Naive thymus-derived CD4-positive, alpha-beta T cell (primary cell): ENCODE results near the gene ATRAID. TPM values are rescaled to one million over a fixed set of nuclear protein-coding genes. Genes with fewer than 3 reads are reported as not detected.

Experiments used
- ATAC-seq: fragments of 150-1000 bp; cut with Tn5 transposase; 2 replicates; pipeline ENCODE4 v1.10.0; 2021; ENCODE audit warnings: mild to moderate bottlenecking, moderate library complexity
- CTCF ChIA-PET: fragments of 350-600 bp; sonication (Branson Sonifier 250); formaldehyde crosslinking; loops from one replicate; lab custom pipeline; 2021; ENCODE audit warnings: antibody characterized with exemption; lab: Charles Lee
- POLR2A ChIA-PET: fragments of 350-600 bp; sonication (Branson Sonifier 250); formaldehyde crosslinking; loops from one replicate; lab custom pipeline; 2021; ENCODE audit warnings: antibody characterized with exemption, inconsistent platforms; lab: Charles Lee
- DNase-seq, 9 donors: peaks; one replicate each; pipeline versions ENCODE4 v3.0.0 to v3.0.0-alpha.2; 2020 to 2022; ENCODE audit warnings: mixed read lengths in 1 of 9
- H3K27ac ChIP-seq: one replicate; pipeline ENCODE4 v1.7.0; 2013; ENCODE audit warnings: mild to moderate bottlenecking, low read depth, low read length, moderate library complexity
- H3K27me3 ChIP-seq, 2 donors: one replicate each; pipeline ENCODE4 v1.7.0; 2013; ENCODE audit warnings: low read length in 2 of 2, mild to moderate bottlenecking in 2 of 2, moderate library complexity in 2 of 2; ENCODE audit not compliant: control insufficient read depth in 2 of 2, insufficient read depth in 2 of 2
- H3K36me3 ChIP-seq, 3 experiments: 1 replicate in 2 of 3; 2 replicates in 1 of 3; pipeline ENCODE4 v1.7.0; 2013; ENCODE audit warnings: low read length in 3 of 3, mild to moderate bottlenecking in 3 of 3, moderate library complexity in 1 of 3; ENCODE audit not compliant: insufficient read depth in 3 of 3, control insufficient read depth in 2 of 3
- H3K4me1 ChIP-seq, 2 donors: one replicate each; pipeline ENCODE4 v1.7.0; 2013; ENCODE audit warnings: low read length in 2 of 2, mild to moderate bottlenecking in 2 of 2, moderate library complexity in 1 of 2; ENCODE audit not compliant: control insufficient read depth in 2 of 2, insufficient read depth in 2 of 2
- H3K4me3 ChIP-seq: 2 replicates; pipeline ENCODE4 v1.7.0; 2013; ENCODE audit warnings: mild to moderate bottlenecking, low read length
- H3K9me3 ChIP-seq, 3 experiments: 1 replicate in 2 of 3; 2 replicates in 1 of 3; pipeline ENCODE4 v1.7.0; 2013; ENCODE audit warnings: low read length in 3 of 3; ENCODE audit not compliant: control insufficient read depth in 2 of 3
- H3K27ac Mint-ChIP-seq, 9 donors: one replicate each; pipeline ENCODE4 v1.8.0; 2020 to 2022; ENCODE audit warnings: mixed read lengths in 9 of 9, mild to moderate bottlenecking in 8 of 9, moderate library complexity in 5 of 9, inconsistent platforms in 2 of 9
- H3K27me3 Mint-ChIP-seq, 5 donors: one replicate each; pipeline ENCODE4 v1.8.0; 2021 to 2022; ENCODE audit warnings: mixed read lengths in 5 of 5, mild to moderate bottlenecking in 1 of 5
- H3K36me3 Mint-ChIP-seq, 5 donors: one replicate each; pipeline ENCODE4 v1.8.0; 2020 to 2022; ENCODE audit warnings: mixed read lengths in 5 of 5, mild to moderate bottlenecking in 3 of 5, inconsistent platforms in 1 of 5
- H3K4me1 Mint-ChIP-seq, 7 donors: one replicate each; pipeline ENCODE4 v1.8.0; 2020 to 2022; ENCODE audit warnings: mixed read lengths in 7 of 7, mild to moderate bottlenecking in 3 of 7, inconsistent platforms in 1 of 7
- H3K4me3 Mint-ChIP-seq, 10 donors: one replicate each; pipeline ENCODE4 v1.8.0; 2020 to 2022; ENCODE audit warnings: mild to moderate bottlenecking in 10 of 10, mixed read lengths in 10 of 10, moderate library complexity in 6 of 10, inconsistent platforms in 2 of 10
- H3K9me3 Mint-ChIP-seq, 11 donors: one replicate each; pipeline ENCODE4 v1.8.0; 2020 to 2022; ENCODE audit warnings: mixed read lengths in 11 of 11, mild to moderate bottlenecking in 4 of 11, inconsistent platforms in 1 of 11, moderate library complexity in 1 of 11
- intact Hi-C, 2 donors: fragments of 100-400 bp; cut with micrococcal nuclease; formaldehyde crosslinking; loops; one replicate each; pipeline ENCODE4 v1.15.1; 2023
- polyA plus RNA-seq, 2 donors: library from polyadenylated mRNA; unstranded; fragments of 300-500 nt; fragmentation: Illumina TruSeq; gene quantifications; one replicate each; pipeline ENCODE4 v1.2.3, GENCODE V29; 2021
- total RNA-seq, 6 experiments: library from RNA in 5 of 6; stranded (reverse) in 5 of 6; gene quantifications; 1 replicate in 5 of 6; 2 replicates in 1 of 6; pipeline ENCODE4 v1.2.3 and lab custom pipeline; 2021 to 2026

ATRAID gene
- total and polyA plus RNA-seq, 7 experiments from 2014 or later = 71.0 to 391 (median 102) TPM

- Histone ChIP-seq H3K4me3 (peak within 1 kb of the TSS; percentile 68), H3K27ac (peak within 1 kb of the TSS; percentile 85), H3K9me3 (no peaks in the 10 kb centered on the region), H3K36me3 (peaks cover 0 to 16% (median 3%) of the 10 kb centered on the region in 3 experiments), H3K4me1 (peaks cover 19 to 24% of the 10 kb centered on the region in 2 donors), H3K27me3 (no peaks in the 10 kb centered on the region)
- DNase-seq = peak; percentile 71 to 90 (median 80)
- H3K4me1 Mint-ChIP-seq = peaks cover 26 to 52% (median 45%) of the 10 kb centered on the region in 7 donors
- POLR2A ChIA-PET = interaction anchor here (0.6 to 1.2 kb wide), 2 partner anchors 94 to 131 kb away, joined by 3 read pairs; partner anchors contain the start of gene ABHD1
- H3K9me3 Mint-ChIP-seq = peaks cover 0 to 1% (median 0%) of the 10 kb centered on the region in 11 donors
- no peaks in the 10 kb centered on the region for H3K27me3 Mint-ChIP-seq
- intact Hi-C loops = loop anchor here (1.0 to 10.0 kb wide), 14 partner anchors 45 to 870 kb away; partner anchors contain the start of genes EIF2B4 (in 2 of the 2), KHK (in 2 of the 2), MPV17 (in 2 of the 2) and SNX17 (in 2 of the 2)
- CTCF ChIA-PET = interaction anchor here (0.7 kb wide), 2 partner anchors 26 to 882 kb away, joined by 3 to 5 read pairs; no protein-coding TSS in a partner anchor
- peaks cover 3 to 33% (median 23%) of the 10 kb centered on the region in 5 donors for H3K36me3 Mint-ChIP-seq
- peak within 1 kb of the TSS; percentile 90 to 98 (median 96) for H3K4me3 Mint-ChIP-seq
- peak; percentile 87 for ATAC-seq
- H3K27ac Mint-ChIP-seq = peak within 1 kb of the TSS; percentile 86 to 96 (median 94)
Measured at GRCh38 chr2:27217173-27218121, 5.6 kb downstream of the ATRAID start, which contains the start of gene CAD. Gene CAD, plus strand, starts transcription at chr2:27217369. Its CDS starts 183 bp downstream, at chr2:27217552.

- intact Hi-C loops = loop anchor here (5.0 to 10.0 kb wide), 6 partner anchors 154 to 871 kb away; partner anchors contain the start of genes ADGRF3 (in 1 of the 2), BABAM2 (in 1 of the 2), CENPA (in 1 of the 2) and EIF2B4 (in 1 of the 2)
- Histone ChIP-seq H3K27me3 (no peaks in the 10 kb centered on the region), H3K36me3 (peaks cover under 1 to 27% (median 8%) of the 10 kb centered on the region in 3 experiments), H3K4me3 (no peak overlapping the region), H3K27ac (no peak overlapping the region), H3K9me3 (no peaks in the 10 kb centered on the region), H3K4me1 (peaks cover 10 to 16% of the 10 kb centered on the region in 2 donors)
- ATAC-seq (no peak), DNase-seq (no peak)
- H3K4me3 Mint-ChIP-seq = peak overlapping the region; percentile 25 to 98 (median 95)
- peaks cover 22 to 40% (median 35%) of the 10 kb centered on the region in 7 donors for H3K4me1 Mint-ChIP-seq
- H3K27ac Mint-ChIP-seq = peak overlapping the region in 6 of 9 donors; percentile 2 to 96 (median 90)
- POLR2A ChIA-PET = interaction anchor here (0.6 to 1.2 kb wide), 2 partner anchors 95 to 105 kb away, joined by 3 read pairs; partner anchors contain the start of gene ABHD1
- CTCF ChIA-PET = no interaction called here
- H3K36me3 Mint-ChIP-seq = peaks cover 0 to 39% (median 22%) of the 10 kb centered on the region in 5 donors
- no peaks in the 10 kb centered on the region for H3K27me3 Mint-ChIP-seq
- peaks cover 0 to 1% (median 0%) of the 10 kb centered on the region in 11 donors for H3K9me3 Mint-ChIP-seq
Measured at GRCh38 chr2:27218614-27219013, 6.8 kb downstream of the ATRAID start.

GRCh38 chr2:27219091-27219490 lies 7.2 kb downstream of the ATRAID start:
- H3K4me1 ChIP-seq = peaks cover 10 to 15% of the 10 kb centered on the region in 2 donors
- ChIA-PET CTCF (no interaction called here), POLR2A (interaction anchor here (1.0 kb wide), 1 partner anchor 148 kb away, joined by 3 read pairs; the partner anchor contains the start of gene OST4)
- no peaks in the 10 kb centered on the region for H3K9me3 ChIP-seq
- H3K4me3 ChIP-seq = no peak overlapping the region
- peaks cover 0 to 1% (median 0%) of the 10 kb centered on the region in 11 donors for H3K9me3 Mint-ChIP-seq
- ATAC-seq (no peak), DNase-seq (no peak)
- intact Hi-C loops = loop anchor here (5.0 to 10.0 kb wide), 6 partner anchors 153 to 872 kb away; partner anchors contain the start of genes ADGRF3 (in 1 of the 2), BABAM2 (in 1 of the 2), CENPA (in 1 of the 2) and EIF2B4 (in 1 of the 2)
- no peaks in the 10 kb centered on the region for H3K27me3 ChIP-seq
- peaks cover 0 to 38% (median 22%) of the 10 kb centered on the region in 5 donors for H3K36me3 Mint-ChIP-seq
- H3K4me1 Mint-ChIP-seq = peaks cover 20 to 37% (median 31%) of the 10 kb centered on the region in 7 donors
- peaks cover 5 to 31% (median 13%) of the 10 kb centered on the region in 3 experiments for H3K36me3 ChIP-seq
- H3K27ac ChIP-seq = no peak overlapping the region
- no peaks in the 10 kb centered on the region for H3K27me3 Mint-ChIP-seq
- H3K27ac Mint-ChIP-seq = peak overlapping the region in 2 of 9 donors; percentile 43 to 88
- H3K4me3 Mint-ChIP-seq = peak overlapping the region in 3 of 10 donors; percentile 90 to 95 (median 94)

- CTCF ChIA-PET = no interaction called here
- peaks cover 7 to 48% (median 26%) of the 10 kb centered on the region in 5 donors for H3K36me3 Mint-ChIP-seq
Measured at GRCh38 chr2:27220091-27220490, 8.2 kb downstream of the ATRAID start.

GRCh38 chr2:27221166-27221565 lies 9.3 kb downstream of the ATRAID start:
- peak overlapping the region in 1 of 9 donors; percentile 31 for H3K27ac Mint-ChIP-seq
- ChIA-PET CTCF (no interaction called here), POLR2A (no interaction called here)
- no peak overlapping the region for H3K4me3 ChIP-seq
- no peak overlapping the region for H3K27ac ChIP-seq
- H3K4me1 ChIP-seq = peaks cover 10 to 15% of the 10 kb centered on the region in 2 donors
- peaks cover 0 to 1% (median 0%) of the 10 kb centered on the region in 11 donors for H3K9me3 Mint-ChIP-seq
- H3K36me3 Mint-ChIP-seq = peaks cover 7 to 50% (median 27%) of the 10 kb centered on the region in 5 donors
- intact Hi-C loops = no loop called here
- H3K27me3 Mint-ChIP-seq = no peaks in the 10 kb centered on the region
- H3K9me3 ChIP-seq = no peaks in the 10 kb centered on the region
- ATAC-seq (no peak), DNase-seq (no peak)
- H3K27me3 ChIP-seq = no peaks in the 10 kb centered on the region
- no peak overlapping the region for H3K4me3 Mint-ChIP-seq
- H3K36me3 ChIP-seq = peaks cover 14 to 48% (median 20%) of the 10 kb centered on the region in 3 experiments
- peaks cover 20 to 31% (median 29%) of the 10 kb centered on the region in 7 donors for H3K4me1 Mint-ChIP-seq

More at GRCh38 chr2:27220091-27220490, 8.2 kb downstream of the ATRAID start:
- Mint-ChIP-seq H3K27me3 (no peaks in the 10 kb centered on the region), H3K9me3 (peaks cover 0 to 1% (median 0%) of the 10 kb centered on the region in 11 donors), H3K4me1 (peaks cover 20 to 35% (median 31%) of the 10 kb centered on the region in 7 donors), H3K4me3 (no peak overlapping the region), H3K27ac (no peak overlapping the region)
- POLR2A ChIA-PET = interaction anchor here (1.0 kb wide), 2 partner anchors 11 to 149 kb away, joined by 3 read pairs; partner anchors contain the start of gene OST4
- H3K9me3 ChIP-seq = no peaks in the 10 kb centered on the region
- H3K36me3 ChIP-seq = peaks cover 13 to 41% (median 20%) of the 10 kb centered on the region in 3 experiments
- H3K27ac ChIP-seq = no peak overlapping the region
- intact Hi-C loops = no loop called here
- DNase-seq (no peak), ATAC-seq (no peak)
- H3K4me3 ChIP-seq = no peak overlapping the region
- H3K27me3 ChIP-seq = no peaks in the 10 kb centered on the region
- peaks cover 10 to 15% of the 10 kb centered on the region in 2 donors for H3K4me1 ChIP-seq

GRCh38 chr2:27222407-27222806 lies 10.6 kb downstream of the ATRAID start:
- H3K4me3 ChIP-seq = no peak overlapping the region
- Mint-ChIP-seq H3K27ac (no peak overlapping the region), H3K36me3 (peaks cover 7 to 58% (median 34%) of the 10 kb centered on the region in 5 donors), H3K9me3 (peaks cover 0 to 1% (median 0%) of the 10 kb centered on the region in 11 donors), H3K27me3 (no peaks in the 10 kb centered on the region), H3K4me3 (no peak overlapping the region), H3K4me1 (peaks cover 13 to 21% (median 17%) of the 10 kb centered on the region in 7 donors)
- H3K4me1 ChIP-seq = peaks cover 7 to 10% of the 10 kb centered on the region in 2 donors
- CTCF ChIA-PET = no interaction called here
- H3K9me3 ChIP-seq = no peaks in the 10 kb centered on the region
- H3K36me3 ChIP-seq = peaks cover 18 to 61% (median 20%) of the 10 kb centered on the region in 3 experiments
- H3K27me3 ChIP-seq = no peaks in the 10 kb centered on the region
- intact Hi-C loops = no loop called here
- ATAC-seq = no peak
- POLR2A ChIA-PET = interaction anchor here (0.8 kb wide), 1 partner anchor 11 kb away, joined by 3 read pairs; no protein-coding TSS in a partner anchor
- no peak for DNase-seq
- H3K27ac ChIP-seq = no peak overlapping the region
